HG03064 (cell line): ENCODE data around the gene MCCC2.
"Not testable (repeated sequence)": the region's sequence is repeated elsewhere in the genome, so short reads cannot be mapped to it uniquely, and the experiment has no call there.

ENCODE experiments used
- ATAC-seq: cut with Tn5 transposase; IDR thresholded peaks from one replicate; pipeline ENCODE4 v1.9.1; 2021; ENCODE audit warnings: low read depth; ENCODE audit not compliant: unreplicated experiment

MCCC2 gene

DNA sequence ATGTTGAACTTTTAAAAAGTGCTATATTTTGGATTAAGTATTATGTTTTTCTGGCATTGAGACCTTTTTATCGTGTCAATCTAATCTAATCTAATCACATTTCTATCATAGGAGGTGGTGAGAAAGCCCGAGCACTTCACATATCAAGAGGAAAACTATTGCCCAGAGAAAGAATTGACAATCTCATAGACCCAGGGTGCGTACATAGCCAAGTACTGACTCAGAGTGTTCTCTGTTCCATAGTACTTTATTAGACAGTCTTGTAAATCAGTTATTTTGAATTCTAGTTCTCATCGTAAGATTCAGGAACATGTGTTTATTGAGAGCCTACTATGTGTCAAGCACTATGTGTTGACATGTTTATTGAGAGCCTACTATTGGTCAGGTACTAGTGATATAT, 9.0 kb downstream of the MCCC2 start:
- no peak for ATAC-seq

DNA sequence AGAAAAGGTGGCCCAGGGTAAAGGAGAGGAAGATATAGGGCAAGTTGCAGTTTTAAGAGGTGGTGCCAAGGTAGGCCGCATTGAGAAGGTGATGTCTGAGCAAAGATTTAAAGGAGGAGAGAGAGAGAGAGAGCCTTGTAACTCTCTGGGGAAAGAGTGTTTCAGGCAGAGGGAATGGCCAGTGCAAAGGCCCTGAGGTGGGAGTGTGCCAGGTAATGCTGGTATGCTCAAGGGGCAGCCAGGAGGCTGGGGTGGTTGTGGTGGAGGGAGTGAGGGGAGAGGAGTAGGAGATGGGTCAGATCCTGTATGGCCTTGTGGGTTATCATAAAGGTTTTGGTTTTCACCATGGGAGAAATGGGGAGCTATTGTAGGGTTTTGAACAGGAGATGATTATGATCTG, 9.9 kb downstream of the MCCC2 start:
- no peak for ATAC-seq

DNA sequence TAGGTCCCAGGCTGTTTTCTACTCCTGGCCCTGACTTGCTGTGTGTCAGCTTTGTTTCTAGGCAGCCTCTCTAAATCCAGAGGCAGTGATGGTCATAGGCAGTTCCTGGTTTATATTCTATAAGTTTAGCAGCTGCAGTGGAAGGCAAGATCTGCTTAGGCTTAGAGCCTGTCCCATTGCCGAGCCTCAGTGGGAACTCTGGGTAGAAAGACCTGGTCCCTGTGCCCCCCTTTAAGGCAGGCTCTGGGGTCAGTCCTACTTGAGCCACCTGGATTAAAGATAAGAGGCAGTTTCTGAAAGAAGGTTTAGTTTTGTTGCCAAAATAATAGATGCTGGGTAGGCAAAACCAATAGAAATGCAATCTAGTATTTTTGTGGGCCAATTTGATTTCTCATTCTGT, 13.6 kb downstream of the MCCC2 start:
- ATAC-seq, result no peak

GRCh38 chr5:71601222-71602026, 14.3 kb downstream of the MCCC2 start:
- ATAC-seq, result peak; percentile 74

DNA sequence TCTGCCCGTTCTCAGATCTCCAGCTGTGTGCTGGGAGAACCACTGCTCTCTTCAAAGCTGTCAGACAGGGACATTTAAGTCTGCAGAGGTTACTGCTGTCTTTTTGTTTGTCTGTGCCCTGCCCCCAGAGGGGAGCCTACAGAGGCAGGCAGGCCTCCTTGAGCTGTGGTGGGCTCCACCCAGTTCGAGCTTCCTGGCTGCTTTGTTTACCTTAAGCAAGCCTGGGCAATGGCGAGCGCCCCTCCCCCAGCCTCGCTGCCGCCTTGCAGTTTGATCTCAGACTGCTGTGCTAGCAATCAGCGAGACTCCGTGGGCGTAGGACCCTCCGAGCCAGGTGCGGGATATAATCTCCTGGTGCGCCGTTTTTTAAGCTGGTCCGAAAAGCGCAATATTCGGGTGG, 22.8 kb downstream of the MCCC2 start:
- ATAC-seq, result not testable (repeated sequence)

GRCh38 chr5:71615809-71616208, 28.7 kb downstream of the MCCC2 start:
- no peak for ATAC-seq

DNA sequence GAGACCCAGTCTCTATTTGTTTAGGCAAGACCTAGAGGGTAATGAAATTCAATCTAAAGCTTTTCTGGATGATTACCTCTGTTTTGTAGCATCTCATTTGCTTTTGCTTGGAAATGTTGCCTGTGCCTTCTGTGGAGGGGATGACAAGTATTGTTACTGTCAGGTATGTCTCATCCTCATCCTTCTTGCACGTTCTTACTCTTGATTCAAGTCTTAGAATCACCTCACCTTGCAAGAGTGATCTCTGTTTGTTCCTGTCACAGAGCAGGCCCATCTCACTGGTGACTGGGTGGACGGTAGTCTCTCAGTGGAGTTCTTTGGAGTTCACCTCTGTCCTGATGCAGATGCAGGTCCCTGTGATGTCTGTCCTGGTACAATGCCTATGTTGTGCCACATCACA, 33.5 kb downstream of the MCCC2 start:
- ATAC-seq, result no peak

- ATAC-seq, result no peak
Measured at GRCh38 chr5:71621268-71621667, 34.1 kb downstream of the MCCC2 start.

DNA sequence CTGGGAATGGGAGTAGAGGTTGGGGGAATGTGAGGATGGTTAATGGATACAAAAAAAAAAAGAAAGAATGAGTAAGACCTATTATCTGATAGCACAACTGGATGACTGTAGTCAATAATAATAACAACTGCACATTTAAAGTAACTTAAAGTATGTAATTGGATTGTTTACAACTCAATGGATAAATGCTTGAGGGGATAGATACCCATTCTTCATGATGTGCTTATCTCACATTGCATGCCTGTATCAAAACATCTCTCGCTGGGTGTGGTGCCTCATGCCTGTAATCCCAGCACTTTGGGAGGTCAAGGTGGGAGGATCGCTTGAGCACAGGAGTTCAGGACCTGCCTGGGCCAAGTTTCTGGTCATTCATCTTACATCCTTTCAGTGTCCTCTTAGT, 34.6 kb downstream of the MCCC2 start:
- ATAC-seq, result no peak

DNA sequence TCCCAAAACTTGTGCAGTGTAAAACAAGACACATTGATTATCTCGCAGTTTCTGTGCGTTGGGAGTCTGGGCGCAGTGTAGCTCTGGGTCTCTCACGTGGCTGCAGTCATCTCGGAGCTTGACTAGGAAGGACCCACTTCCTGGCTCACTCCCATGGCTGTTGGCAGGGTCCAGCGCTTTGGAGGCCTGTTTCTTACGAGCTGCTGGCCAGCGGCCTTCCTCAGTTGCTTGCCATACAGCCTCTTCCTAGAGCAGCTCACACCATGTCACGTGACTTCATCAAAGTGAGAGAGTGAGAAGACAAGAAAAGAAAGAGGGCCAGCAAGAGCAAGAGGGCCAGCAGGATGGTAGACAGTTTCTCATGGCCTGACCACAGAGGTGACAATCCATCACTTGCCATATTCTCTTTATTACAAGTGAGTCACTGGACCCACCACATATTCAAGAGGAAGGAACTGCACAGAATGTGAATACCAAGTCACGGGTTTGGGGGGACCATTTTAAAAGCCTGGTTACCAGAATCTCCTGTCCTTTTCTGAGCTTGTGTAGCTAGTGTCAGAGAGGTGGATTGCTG, 36.2 kb downstream of the MCCC2 start:
- no peak for ATAC-seq

DNA sequence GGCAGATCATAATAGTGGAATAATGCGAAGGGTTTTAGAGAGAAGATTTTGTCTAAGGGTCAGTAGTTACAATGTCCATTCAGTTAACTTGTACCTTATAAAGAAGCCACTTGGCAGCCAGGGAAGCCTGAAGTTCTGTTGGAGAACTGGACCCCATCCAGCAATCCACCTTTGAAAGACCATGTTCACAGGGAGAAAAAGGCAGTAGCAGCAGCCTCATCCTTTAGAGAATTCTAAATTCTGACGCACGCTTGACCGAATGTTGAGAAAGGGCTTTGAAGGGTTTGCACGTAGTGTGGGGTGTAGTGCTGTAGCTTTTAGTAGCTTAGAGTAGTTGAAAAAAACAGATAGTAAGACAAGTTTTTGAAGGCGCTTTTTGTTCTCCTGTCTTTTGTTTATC, 42.8 kb downstream of the MCCC2 start:
- ATAC-seq, result no peak

- ATAC-seq, result no peak
Measured at GRCh38 chr5:71631070-71631469, 43.9 kb downstream of the MCCC2 start.

GRCh38 chr5:71632168-71632567, 45.0 kb downstream of the MCCC2 start:
- no peak for ATAC-seq

DNA sequence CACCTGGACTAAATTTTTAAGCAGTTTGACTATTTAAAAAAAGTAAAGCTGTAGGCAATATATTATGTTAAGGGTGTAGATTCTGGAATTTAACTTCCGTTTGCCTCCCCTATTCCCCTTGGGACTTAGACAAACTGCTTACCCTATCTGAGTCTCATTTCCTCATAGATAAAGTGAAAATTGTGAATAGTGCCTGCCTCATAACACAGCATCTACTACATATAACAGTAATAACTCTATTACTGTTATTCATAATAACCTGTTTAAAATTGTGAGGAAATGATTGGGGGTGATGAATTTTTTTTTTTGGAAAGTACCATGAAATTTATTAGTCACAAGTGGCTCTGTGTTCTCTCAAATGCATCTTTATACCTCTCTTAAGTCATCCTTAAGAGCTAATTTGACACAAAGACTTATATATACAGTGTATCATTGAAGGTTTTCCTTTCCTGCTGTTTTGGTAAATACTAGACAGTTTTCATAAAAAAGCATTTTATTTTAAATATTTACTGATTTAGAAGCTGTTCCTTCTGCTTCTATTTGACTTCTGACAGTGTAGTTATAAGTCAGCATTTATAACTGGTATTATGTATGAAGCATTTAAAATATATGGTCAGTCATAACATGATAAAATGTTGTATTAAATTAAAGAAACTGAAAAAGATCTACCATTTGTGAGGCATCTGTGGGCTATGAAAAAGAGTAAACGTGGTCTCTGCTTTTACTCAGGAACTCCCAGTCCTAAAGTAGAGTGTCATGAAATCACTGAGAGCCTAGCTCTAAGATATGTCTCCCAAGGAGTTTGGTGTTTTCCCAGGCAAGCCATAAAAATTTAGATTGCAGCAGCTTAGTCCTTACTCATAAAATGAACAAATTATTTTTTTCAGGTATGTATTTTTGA, 46.4 kb downstream of the MCCC2 start:
- no peak for ATAC-seq

DNA sequence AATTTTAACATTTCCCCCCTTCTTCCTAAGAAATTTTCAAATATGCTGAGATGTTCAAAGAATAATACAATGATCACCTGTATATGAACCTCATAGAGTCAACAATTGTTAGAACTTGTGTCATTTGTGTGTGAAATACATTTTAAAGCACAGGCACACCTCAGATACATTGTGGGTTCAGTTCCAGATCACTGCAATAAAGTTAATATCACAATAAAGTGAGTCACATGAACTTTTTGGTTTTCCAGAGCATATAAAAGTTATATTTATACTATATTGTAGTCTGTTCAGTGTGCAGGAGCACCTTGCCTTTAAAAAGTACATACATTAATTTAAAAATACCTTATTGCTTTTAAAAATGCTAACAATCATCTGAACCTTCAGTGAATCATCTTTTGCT, 50.0 kb downstream of the MCCC2 start:
- ATAC-seq, result no peak

- no peak for ATAC-seq
Measured at GRCh38 chr5:71640408-71640807, 53.3 kb downstream of the MCCC2 start.

GRCh38 chr5:71645030-71645429, 57.9 kb downstream of the MCCC2 start:
- ATAC-seq, result no peak

DNA sequence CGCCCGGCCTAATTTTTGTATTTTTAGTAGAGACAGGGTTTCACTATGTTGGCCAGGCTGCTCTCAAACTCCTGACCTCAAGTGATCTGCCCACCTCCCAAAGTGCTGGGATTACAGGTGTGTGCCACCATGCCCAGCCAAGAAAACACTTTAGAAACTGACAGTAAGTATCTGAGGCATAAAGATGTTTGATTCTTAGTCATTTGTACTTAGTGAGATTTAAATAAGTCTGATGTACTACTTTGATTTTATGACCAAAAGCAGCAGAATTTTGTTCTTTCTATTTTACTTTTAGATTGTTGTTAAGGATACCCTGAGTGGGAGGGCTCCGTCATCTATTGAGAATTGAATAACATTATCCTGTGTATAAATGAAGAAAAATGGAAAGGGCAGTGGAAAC, 63.8 kb downstream of the MCCC2 start:
- not testable (repeated sequence) for ATAC-seq

DNA sequence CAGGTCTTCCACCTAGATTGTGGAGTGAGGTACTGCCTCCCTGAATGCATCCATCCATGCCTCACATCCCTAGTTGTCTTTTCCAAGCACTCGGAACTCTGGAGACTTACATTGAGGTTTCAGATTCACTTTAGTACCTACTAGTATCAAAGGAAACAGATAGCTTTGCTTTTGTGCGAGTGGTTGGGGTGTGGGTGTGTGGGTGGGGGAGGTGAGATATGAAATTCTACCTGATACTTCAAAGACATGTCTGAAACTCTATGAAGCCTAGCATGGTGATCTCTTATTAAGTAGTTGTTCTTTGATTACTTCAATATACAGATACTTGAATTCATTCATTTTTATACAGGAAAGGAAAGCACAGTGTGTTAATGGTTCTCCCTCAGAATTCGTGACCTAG, 64.4 kb downstream of the MCCC2 start:
- no peak for ATAC-seq

GRCh38 chr5:71652349-71652748, 65.2 kb downstream of the MCCC2 start:
- no peak for ATAC-seq

- ATAC-seq, result no peak
Measured at GRCh38 chr5:71652803-71653543, 65.8 kb downstream of the MCCC2 start.
